Right lobe of liver (tissue), 4 donors: ENCODE data around the gene AQR.

Experiments used
- CTCF ChIP-seq, 4 donors: fragments of 200-600 bp in 3 of 4; fragments of 450-650 bp in 1 of 4; IDR thresholded peaks; one replicate each; pipeline versions ENCODE4 v1.5.1 to v1.8.0; 2016 to 2022; ENCODE audit warnings: antibody characterized with exemption in 4 of 4, mild to moderate bottlenecking in 2 of 4
- POLR2A ChIP-seq: fragments of 450-650 bp; IDR thresholded peaks from one replicate; pipeline ENCODE4 v1.6.1; 2017; ENCODE audit warnings: antibody characterized with exemption, mild to moderate bottlenecking
- donor health status: DM: no; HTN: no; CAD: no.
- donor health status: DM: no; HTN: no; CAD: no.
- donor health status: DM: no; HTN: yes; CAD: no.

- TF ChIP-seq POLR2A (no peak), CTCF (IDR thresholded peaks at IDR 0.05) (no peak)
These were observed 34.4 kb upstream of the AQR start for GRCh38 chr15:35003928-35004327.
